ENCODE results near the gene ALDOB. TPM values are rescaled to one million over a fixed set of nuclear protein-coding genes. Genes with fewer than 3 reads are reported as not detected.

The ALDOB gene
- total RNA-seq, 1 donor: not detected

DNA sequence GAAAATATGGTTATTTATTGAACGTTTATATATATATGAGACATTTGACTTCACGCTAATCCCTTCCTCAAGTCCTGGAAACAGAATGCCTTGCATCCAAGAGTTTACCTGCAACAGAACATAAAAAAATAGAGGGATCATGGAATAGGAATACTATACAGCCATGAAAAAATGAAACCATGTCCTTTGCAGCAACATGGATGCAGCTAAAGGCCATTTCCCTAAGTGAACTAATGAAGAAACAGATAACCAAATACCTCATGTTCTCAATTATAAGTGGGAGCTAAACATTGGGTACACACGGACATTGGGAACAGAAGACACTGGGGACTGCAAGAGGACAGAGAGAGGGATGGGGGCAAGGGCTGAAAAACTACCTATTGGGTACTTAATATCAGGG, 63.8 kb downstream of the ALDOB start:
- H3K4me3 ChIP-seq (ENCODE audit: low read depth, low read length): no peak overlapping the region
- no peak for DNase-seq (ENCODE audit: low read depth)
- TF ChIP-seq, protein P1, sequence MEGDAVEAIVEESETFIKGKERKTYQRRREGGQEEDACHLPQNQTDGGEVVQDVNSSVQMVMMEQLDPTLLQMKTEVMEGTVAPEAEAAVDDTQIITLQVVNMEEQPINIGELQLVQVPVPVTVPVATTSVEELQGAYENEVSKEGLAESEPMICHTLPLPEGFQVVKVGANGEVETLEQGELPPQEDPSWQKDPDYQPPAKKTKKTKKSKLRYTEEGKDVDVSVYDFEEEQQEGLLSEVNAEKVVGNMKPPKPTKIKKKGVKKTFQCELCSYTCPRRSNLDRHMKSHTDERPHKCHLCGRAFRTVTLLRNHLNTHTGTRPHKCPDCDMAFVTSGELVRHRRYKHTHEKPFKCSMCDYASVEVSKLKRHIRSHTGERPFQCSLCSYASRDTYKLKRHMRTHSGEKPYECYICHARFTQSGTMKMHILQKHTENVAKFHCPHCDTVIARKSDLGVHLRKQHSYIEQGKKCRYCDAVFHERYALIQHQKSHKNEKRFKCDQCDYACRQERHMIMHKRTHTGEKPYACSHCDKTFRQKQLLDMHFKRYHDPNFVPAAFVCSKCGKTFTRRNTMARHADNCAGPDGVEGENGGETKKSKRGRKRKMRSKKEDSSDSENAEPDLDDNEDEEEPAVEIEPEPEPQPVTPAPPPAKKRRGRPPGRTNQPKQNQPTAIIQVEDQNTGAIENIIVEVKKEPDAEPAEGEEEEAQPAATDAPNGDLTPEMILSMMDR (IDR thresholded peaks at IDR 0.05; ENCODE audit: insufficient read depth, low read depth, low read length): no peak

Small RNA genes lying within 50 kb of the gene (small RNA-seq; reads per million reads assigned to genes)
- gene AL353621.2: not detected

Other genes with a start within 250 kb of the ALDOB start
- under 0.01 TPM in 1 of 2 replicates, not detected in the other for gene BAAT, start 50.8 kb downstream of the ALDOB start, total RNA-seq
- gene MRPL50, start 37.2 kb downstream of the ALDOB start, total RNA-seq: 11.9 and 17.3 TPM in 2 replicates
- gene ZNF189, start 36.9 kb downstream of the ALDOB start, total RNA-seq: 16.4 and 23.7 TPM in 2 replicates
- 20.9 and 22.9 TPM in 2 replicates for gene RNF20, start 98.1 kb upstream of the ALDOB start, total RNA-seq
- not detected in 2 replicates for gene PPP3R2, start 159.2 kb upstream of the ALDOB start, total RNA-seq